ENCODE measurements around the gene TM6SF1. TPM values are rescaled to one million over a fixed set of nuclear protein-coding genes. Genes with fewer than 3 reads are reported as not detected.

Gene TM6SF1
- total and polyA plus RNA-seq, 2 of the 8 experiments (the other 6 are each of a cell fraction or from before 2014, with no cell fraction given), result 0.74 to 1.0 TPM

DNA sequence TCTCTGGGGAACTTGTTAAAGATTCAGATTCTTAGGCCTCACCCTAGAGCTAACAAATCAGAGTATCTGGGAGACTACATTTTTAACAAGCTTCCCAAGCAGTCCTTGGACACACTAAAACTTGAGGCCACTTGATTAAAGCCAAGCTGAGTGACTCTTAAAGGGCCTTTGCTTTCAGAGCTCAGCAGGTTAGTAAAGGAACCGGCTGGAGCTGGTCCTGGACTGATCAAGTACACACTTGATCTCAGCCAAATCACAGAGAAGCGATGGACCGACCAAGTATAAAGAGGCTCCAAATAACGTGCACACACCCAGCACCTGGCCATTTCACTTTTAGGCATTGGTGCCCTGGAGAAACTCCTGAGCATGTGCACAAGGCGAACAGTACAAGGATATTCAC is 12.9 kb upstream of the TM6SF1 start:
- H2BK120ac ChIP-seq (replicated peaks; ENCODE audit: low read depth, low read length), result no peak overlapping the region
- H3K4me1 ChIP-seq (replicated peaks in 1 of 4; ENCODE audit: control insufficient read depth in 3 of 4, insufficient read depth in 4 of 4, low read length in 3 of 4), result no peaks in the 10 kb centered on the region
- H3K23me2 ChIP-seq (ENCODE audit: low read depth, low read length), result no peaks in the 10 kb centered on the region
- H2AFZ ChIP-seq (ENCODE audit: low read length), result no peak overlapping the region
- TF ChIP-seq, protein P1, sequence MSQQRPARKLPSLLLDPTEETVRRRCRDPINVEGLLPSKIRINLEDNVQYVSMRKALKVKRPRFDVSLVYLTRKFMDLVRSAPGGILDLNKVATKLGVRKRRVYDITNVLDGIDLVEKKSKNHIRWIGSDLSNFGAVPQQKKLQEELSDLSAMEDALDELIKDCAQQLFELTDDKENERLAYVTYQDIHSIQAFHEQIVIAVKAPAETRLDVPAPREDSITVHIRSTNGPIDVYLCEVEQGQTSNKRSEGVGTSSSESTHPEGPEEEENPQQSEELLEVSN (IDR thresholded peaks at IDR 0.05), result no peak
- TF ChIP-seq GTF2F1 (IDR thresholded peaks at IDR 0.05; ENCODE audit: borderline replicate concordance, low read depth, low read length) (no peak), BRCA1 (IDR thresholded peaks at IDR 0.05; ENCODE audit: low read depth, low read length) (no peak), CREB1 (IDR thresholded peaks at IDR 0.05) (no peak), RAD21 (IDR thresholded peaks at IDR 0.05 in 1 of 2, conservative IDR thresholded peaks at IDR 0.05 in 1 of 2; ENCODE audit: low read depth in 2 of 2, low read length in 2 of 2) (no peak), NANOG (IDR thresholded peaks at IDR 0.05; ENCODE audit: insufficient read depth, low read depth, low read length, poor library complexity, severe bottlenecking) (no peak), TBP (IDR thresholded peaks at IDR 0.05; ENCODE audit: low read depth, low read length) (no peak), KDM1A (IDR thresholded peaks at IDR 0.05; ENCODE audit: borderline replicate concordance, low read length) (no peak), EGR1 (IDR thresholded peaks at IDR 0.05; ENCODE audit: borderline replicate concordance, low read depth, low read length) (no peak), ZNF274 (IDR thresholded peaks at IDR 0.05; ENCODE audit: borderline replicate concordance, extremely low read depth, low read length) (no peak)
- no peak overlapping the region for H4K8ac ChIP-seq (ENCODE audit: extremely low read depth, insufficient read depth, low read length)
- H3K4me2 ChIP-seq (ENCODE audit: insufficient read depth in 1 of 2, low read depth in 2 of 2, low read length in 2 of 2), result no peak overlapping the region
- H2BK20ac ChIP-seq (ENCODE audit: low read length), result no peak overlapping the region
- no peak overlapping the region for H2BK15ac ChIP-seq (ENCODE audit: low read length)
- ChIA-PET POLR2A (ENCODE audit: partially characterized antibody) (interaction anchor here (0.6 kb wide), 1 partner anchor 11 kb away, joined by 3 read pairs; no protein-coding TSS in a partner anchor), CTCF (ENCODE audit: partially characterized antibody) (interaction anchor here (1.0 to 1.3 kb wide), 3 partner anchors 10 to 17 kb away, joined by 3 to 4 read pairs (median 4); partner anchors contain the start of gene TM6SF1)
- no peak overlapping the region for H3K4ac ChIP-seq (replicated peaks; ENCODE audit: insufficient read length, low read depth, low read length)
- H3K18ac ChIP-seq (ENCODE audit: extremely low read depth, low read length), result no peak overlapping the region
- H3K27me3 ChIP-seq (replicated peaks in 1 of 4; ENCODE audit: control insufficient read depth in 3 of 4, extremely low read depth in 1 of 4, insufficient read depth in 3 of 4, low read length in 3 of 4), result no peaks in the 10 kb centered on the region
- no peaks in the 10 kb centered on the region for H3K36me3 ChIP-seq (ENCODE audit: control insufficient read depth in 2 of 4, insufficient read depth in 4 of 4, low read length in 3 of 4)
- H3K9ac ChIP-seq (replicated peaks in 1 of 4; ENCODE audit: extremely low read depth in 1 of 4, low read depth in 3 of 4, low read length in 3 of 4), result no peak overlapping the region
- no peak overlapping the region for H3K23ac ChIP-seq (ENCODE audit: insufficient read length)
- H3K9me3 ChIP-seq (ENCODE audit: insufficient read depth in 2 of 2, low read depth in 1 of 2, low read length in 1 of 2), result no peaks in the 10 kb centered on the region
- H2BK5ac ChIP-seq (ENCODE audit: low read depth, low read length), result no peak overlapping the region
- no peaks in the 10 kb centered on the region for H3K79me1 ChIP-seq (ENCODE audit: low read depth, low read length)
- no peak overlapping the region for H2AK5ac ChIP-seq (ENCODE audit: low read depth, low read length)
- no peak overlapping the region for H3K4me3 ChIP-seq (ENCODE audit: extremely low read depth in 1 of 4, insufficient read depth in 2 of 4, low read depth in 3 of 4, low read length in 4 of 4)
- no peak overlapping the region for H3K14ac ChIP-seq (ENCODE audit: insufficient read length)
- no peak overlapping the region for H4K5ac ChIP-seq (ENCODE audit: insufficient read length, low read depth, low read length)
- no peaks in the 10 kb centered on the region for H3K79me2 ChIP-seq (ENCODE audit: control insufficient read depth in 1 of 2, insufficient read depth in 2 of 2, low read length in 2 of 2)
- no peak overlapping the region for H2BK12ac ChIP-seq (ENCODE audit: low read depth, low read length)
- no peaks in the 10 kb centered on the region for H4K20me1 ChIP-seq (replicated peaks in 1 of 2; ENCODE audit: control insufficient read depth in 1 of 2, insufficient read depth in 2 of 2, low read length in 2 of 2)
- FAIRE-seq, result no peak
- no peak overlapping the region for H3K27ac ChIP-seq (ENCODE audit: low read depth, low read length)
- no peak overlapping the region for H4K91ac ChIP-seq (replicated peaks; ENCODE audit: insufficient read length, low read length)
- no peak overlapping the region for H3K56ac ChIP-seq (replicated peaks; ENCODE audit: insufficient read length, low read depth, low read length)
- no peak for DNase-seq (ENCODE audit: low read depth in 1 of 2, low spot score in 2 of 2)
- 89% methylated on average over 5 of the region's 5 CpGs; no CpG with 5 or more reads in 1 of the 2 experiments for WGBS, 2 experiments (ENCODE audit: extremely low coverage in 1 of 2, insufficient coverage in 1 of 2, insufficient read length in 1 of 2, insufficient replicate concordance in 2 of 2, low coverage in 1 of 2, low lambda C conversion rate in 2 of 2, missing lambda C conversion rate in 1 of 2)

All from H1 (cell line).